Stimulated activated CD8-positive, alpha-beta memory T cell treated with anti-CD3 and anti-CD28 coated beads, Interleukin-12 subunit alpha, Interleukin-12 subunit beta, amount 100 ng/mL, for 24 hours (primary cell): ENCODE measurements around the gene MYL7.

ENCODE experiments used
- DNase-seq: peaks from one replicate; pipeline ENCODE4 v3.0.0-alpha.2; 2020; ENCODE audit errors: extremely low read depth

The MYL7 gene

DNA sequence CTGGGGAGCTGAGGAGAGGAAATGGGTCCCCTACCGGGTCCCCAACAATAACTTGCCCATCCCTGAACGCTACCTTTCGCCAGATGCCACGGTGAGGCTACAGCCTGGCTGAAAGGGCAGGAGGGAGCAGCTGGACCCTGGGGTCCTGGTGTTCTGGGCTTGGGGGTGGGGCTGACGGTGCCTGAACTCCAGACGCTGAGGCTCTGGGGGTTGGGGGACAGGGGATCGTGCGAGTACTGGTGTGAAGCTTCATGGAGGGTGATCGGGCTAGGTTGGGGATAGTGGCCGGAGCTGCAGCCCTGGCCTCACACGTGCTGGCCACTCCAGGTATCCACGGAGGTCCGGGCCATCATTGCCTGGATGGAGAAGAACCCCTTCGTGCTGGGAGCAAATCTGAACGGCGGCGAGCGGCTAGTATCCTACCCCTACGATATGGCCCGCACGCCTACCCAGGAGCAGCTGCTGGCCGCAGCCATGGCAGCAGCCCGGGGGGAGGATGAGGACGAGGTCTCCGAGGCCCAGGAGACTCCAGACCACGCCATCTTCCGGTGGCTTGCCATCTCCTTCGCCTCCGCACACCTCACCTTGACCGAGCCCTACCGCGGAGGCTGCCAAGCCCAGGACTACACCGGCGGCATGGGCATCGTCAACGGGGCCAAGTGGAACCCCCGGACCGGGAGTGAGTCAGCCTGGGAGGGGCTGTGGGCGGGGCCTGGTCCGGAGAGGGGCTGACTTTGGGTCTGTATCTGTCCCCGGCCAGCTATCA lies 28.7 kb downstream of the MYL7 start:
- DNase-seq = no peak

DNA sequence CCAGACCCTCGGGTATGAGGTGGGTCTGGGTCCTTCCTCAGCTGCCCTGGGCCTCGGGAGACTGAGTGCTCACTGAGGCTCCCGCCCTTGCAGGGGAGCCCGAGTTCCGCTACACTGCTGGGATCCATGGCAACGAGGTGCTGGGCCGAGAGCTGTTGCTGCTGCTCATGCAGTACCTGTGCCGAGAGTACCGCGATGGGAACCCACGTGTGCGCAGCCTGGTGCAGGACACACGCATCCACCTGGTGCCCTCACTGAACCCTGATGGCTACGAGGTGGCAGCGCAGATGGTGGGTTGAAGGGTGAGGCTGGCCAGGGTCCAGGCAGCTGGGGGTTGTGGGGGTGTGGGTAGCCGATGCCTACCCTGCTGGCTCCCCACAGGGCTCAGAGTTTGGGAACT lies 29.4 kb downstream of the MYL7 start:
- no peak for DNase-seq

- no peak for DNase-seq
These were observed 30.2 kb downstream of the MYL7 start for GRCh38 chr7:44110719-44111635.

GRCh38 chr7:44109991-44110390 lies 31.1 kb downstream of the MYL7 start:
- DNase-seq = no peak

DNA sequence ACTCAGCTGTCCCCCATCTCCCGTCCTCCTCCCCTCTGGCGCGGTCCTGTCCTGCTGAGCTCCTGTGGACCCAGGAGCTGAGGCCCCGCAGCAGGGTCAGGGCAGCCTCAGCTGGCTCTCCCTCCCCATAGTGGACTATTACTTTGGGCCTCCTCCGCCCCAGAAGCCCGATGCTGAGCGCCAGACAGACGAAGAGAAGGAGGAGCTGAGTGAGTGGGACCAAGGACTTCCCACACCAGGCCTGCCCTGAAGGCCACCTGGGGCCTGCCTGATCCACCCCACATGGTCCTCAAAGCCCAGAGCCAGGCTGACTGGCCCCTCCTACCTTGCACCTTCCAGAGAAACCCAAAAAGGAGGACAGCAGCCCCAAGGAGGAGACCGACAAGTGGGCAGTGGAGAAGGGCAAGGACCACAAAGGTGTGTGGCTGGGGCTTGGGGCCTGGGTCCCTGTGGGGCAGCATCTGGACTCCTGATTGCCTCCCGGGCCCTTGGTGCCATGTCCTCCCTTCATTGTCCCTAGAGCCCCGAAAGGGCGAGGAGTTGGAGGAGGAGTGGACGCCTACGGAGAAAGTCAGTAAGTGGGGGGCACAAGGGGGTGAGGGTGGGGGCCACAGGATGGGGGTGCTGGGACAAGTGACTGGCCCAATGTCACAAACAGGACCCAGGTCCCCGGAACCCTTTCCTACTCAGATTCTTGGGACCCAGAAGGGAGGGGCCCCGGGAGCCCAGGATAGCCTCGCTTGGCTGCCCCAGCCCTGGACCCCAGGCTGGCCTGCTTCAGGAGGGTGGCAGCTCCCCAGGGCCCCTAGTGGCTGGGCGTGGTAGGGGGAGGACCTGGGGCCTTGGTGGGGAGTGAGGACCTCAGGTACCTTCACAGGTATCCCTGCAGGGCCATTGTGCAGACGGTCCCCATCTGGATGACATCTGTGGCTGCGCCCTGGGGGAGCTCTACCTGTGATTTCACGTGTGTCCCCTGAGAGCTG lies 32.1 kb downstream of the MYL7 start:
- DNase-seq = no peak

DNA sequence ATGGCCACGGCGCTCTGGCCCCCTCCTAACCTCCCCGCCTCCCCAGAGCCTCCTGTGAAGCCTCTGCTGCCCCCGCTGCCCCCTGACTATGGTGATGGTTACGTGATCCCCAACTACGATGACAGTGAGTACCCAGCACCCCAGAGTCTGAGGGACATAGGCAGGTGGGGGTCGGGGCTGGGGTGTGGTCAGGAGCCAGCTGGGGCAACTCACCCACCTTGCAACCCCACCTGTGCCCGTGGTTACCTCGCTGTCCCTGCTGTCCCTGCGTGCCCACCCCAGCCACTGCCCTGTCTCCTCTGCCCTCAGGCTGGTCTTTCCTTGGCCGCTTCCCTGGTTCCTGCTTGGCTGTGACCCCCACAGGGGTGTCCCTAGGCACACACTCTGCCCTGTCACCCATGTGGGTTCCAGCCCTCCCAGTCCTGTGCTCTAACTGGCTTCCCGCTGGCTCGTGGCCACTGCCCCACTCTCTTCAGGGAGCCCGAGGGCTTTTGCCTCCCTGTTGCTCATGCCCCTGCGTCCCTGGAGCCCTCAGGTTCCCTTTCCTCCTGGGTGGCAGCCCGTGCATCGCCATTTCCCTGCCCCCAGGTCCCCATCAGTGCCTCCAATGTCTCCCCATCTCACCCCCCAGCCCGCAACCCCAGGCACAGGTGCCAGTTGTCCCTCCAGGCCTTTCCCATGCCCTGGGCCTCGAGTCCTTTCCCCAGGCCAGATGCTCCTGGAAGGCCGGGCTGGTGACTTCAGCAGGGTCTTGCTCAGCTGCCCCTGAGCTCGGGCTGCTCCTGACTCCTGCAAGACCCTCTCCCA lies 33.0 kb downstream of the MYL7 start:
- no peak for DNase-seq

- DNase-seq = no peak
These were observed 33.8 kb downstream of the MYL7 start for GRCh38 chr7:44107116-44107960.

DNA sequence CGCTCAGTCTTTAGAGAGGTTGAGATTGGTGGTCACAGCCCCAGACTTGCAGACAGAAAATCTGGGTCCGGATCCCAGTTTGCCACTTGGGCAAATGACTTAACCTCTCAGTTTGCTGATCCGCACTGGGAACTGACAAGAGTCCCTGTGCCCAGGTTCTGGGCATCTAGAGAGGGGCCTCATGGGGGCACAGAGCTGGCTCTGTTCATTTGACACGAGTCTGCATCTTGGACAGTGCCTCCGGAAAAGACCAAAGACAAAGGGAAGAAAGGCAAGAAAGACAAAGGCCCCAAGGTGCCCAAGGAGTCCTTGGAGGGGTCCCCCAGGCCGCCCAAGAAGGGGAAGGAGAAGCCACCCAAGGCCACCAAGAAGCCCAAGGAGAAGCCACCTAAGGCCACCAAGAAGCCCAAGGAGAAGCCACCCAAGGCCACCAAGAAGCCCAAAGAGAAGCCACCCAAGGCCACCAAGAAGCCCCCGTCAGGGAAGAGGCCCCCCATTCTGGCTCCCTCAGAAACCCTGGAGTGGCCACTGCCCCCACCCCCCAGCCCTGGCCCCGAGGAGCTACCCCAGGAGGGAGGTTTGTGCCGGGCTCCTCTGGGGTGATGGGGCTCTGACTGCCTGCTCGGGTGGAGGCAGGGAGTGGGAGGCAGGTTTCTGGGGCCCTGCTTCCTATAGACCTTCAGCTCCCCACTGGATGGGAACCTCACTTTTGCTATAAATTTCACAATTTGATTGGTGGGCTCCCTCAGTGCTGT lies 34.6 kb downstream of the MYL7 start:
- no peak for DNase-seq

DNA sequence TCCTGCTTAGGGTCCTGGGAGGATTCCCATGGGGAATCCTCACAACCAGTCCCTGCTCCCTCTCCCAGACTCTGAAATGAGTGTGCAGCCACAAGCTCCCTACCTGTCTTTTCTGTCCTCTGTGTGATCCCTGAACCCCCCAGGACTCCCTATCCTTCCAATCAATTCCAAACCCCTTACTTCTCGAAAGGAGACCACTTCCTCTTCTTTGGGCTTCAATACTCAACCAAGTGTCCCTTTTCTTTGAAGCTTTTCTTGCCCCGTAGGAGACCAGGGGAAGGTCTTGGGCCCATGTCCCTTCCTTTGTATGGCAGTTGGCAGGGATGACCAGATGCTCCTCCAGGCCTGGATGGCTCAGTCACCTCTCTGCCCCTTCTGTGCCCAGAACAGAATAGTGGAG lies 35.3 kb downstream of the MYL7 start:
- no peak for DNase-seq

GRCh38 chr7:44104860-44105771 lies 36.0 kb downstream of the MYL7 start:
- DNase-seq = no peak

GRCh38 chr7:44103923-44104859 lies 36.9 kb downstream of the MYL7 start, which contains the start of gene AEBP1:
Gene AEBP1 (plus strand): TSS chr7:44104345. CDS start chr7:44104666, 321 bp downstream.
- no peak for DNase-seq

DNA sequence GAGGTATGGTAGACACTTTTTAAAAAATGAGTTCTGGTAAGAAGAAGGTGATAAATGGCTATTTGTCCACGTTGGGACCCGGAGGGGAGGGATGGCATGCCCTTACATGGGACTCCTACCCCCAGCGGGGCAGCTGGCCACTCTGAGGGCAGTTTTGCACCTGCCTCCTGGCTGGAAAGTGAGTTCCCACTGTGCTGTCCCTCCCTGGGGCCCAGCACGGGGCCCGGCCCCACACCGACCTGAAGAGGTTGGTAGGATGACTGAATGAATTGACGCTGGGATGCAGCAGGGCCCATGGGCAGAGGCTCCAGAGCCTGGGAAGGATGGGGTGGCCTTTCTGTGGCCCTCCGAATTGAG lies 37.6 kb downstream of the MYL7 start:
- no peak for DNase-seq

GRCh38 chr7:44102846-44103565 lies 38.1 kb downstream of the MYL7 start:
- no peak for DNase-seq

GRCh38 chr7:44101966-44102845 lies 38.9 kb downstream of the MYL7 start:
- no peak for DNase-seq

GRCh38 chr7:44101303-44101965 lies 39.7 kb downstream of the MYL7 start:
- DNase-seq = no peak
